NT2/D1 (cell line): ENCODE measurements around the gene LDLRAD4.

ENCODE experiments used
- SUZ12 ChIP-seq: IDR thresholded peaks from 2 replicates; pipeline ENCODE4 v1.6.1; 2011; ENCODE audit not compliant: insufficient read length, insufficient read depth; ENCODE audit errors: extremely low read depth
- YY1 ChIP-seq: IDR thresholded peaks from 2 replicates; pipeline ENCODE4 v1.6.1; 2011; ENCODE audit not compliant: insufficient read length, insufficient read depth
- ZNF274 ChIP-seq: IDR thresholded peaks from 2 replicates; pipeline ENCODE4 v1.6.1; 2011; ENCODE audit warnings: mild to moderate bottlenecking, low read depth, low read length

DNA sequence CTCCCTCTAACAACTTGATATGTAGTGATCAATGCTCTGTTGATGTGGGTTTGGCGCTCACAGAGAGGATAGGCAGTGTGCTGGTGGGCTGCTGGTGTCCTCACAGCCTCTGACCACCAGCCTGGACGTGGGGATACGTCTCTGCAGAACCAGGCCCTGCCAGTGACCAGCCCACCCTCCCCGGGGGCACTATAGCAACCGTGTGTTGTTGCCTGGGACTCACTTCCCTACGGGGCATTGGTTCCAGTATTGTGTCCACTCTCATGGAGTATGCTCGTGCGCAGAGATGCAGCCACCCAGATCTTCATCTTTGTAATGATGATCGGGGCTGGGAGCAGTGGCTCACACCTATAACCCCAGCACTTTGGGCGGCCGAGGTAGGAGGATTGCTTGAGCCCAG lies 180.1 kb downstream of the LDLRAD4 start:
- TF ChIP-seq YY1 (no peak), SUZ12 (no peak), ZNF274 (no peak)
